Peyer's patch (tissue), 4 donors: ENCODE data around the gene ERC2.

ENCODE experiments used
- POLR2A ChIP-seq, 2 donors: fragments of 450-650 bp; IDR thresholded peaks; one replicate each; pipeline ENCODE4 v1.5.1; 2017; ENCODE audit warnings: antibody characterized with exemption in 2 of 2, mild to moderate bottlenecking in 2 of 2, moderate library complexity in 2 of 2
- TF ChIP-seq, protein P1 (sequence below), 6 experiments: fragments of 450-650 bp in 4 of 6; fragments of 200-600 bp in 2 of 6; sonication (generic) in 1 of 6; IDR thresholded peaks; one replicate each; pipeline ENCODE4 v1.5.1; 2017 to 2019; ENCODE audit warnings: antibody characterized with exemption in 6 of 6, mild to moderate bottlenecking in 3 of 6, moderate library complexity in 1 of 6

DNA sequence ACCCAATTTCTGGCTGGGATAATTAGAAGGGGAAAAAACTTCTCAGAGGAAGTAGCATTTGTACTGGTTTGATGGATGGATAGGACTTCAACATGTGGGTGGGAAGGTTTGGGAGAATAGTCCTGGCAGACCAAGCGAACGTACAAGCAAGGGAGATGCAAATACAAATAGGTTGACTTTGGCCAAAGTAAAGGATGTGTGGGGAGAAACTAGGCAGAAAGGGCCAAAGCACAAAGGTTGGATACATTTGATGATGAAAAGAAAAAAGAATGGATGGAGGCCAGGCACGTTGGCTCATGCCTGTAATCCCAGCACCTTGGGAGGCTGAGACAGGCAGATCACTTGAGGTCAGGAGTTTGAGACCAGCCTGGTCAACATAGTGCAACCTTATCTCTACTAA is 63.4 kb downstream of the ERC2 start:
- TF ChIP-seq, protein P1, sequence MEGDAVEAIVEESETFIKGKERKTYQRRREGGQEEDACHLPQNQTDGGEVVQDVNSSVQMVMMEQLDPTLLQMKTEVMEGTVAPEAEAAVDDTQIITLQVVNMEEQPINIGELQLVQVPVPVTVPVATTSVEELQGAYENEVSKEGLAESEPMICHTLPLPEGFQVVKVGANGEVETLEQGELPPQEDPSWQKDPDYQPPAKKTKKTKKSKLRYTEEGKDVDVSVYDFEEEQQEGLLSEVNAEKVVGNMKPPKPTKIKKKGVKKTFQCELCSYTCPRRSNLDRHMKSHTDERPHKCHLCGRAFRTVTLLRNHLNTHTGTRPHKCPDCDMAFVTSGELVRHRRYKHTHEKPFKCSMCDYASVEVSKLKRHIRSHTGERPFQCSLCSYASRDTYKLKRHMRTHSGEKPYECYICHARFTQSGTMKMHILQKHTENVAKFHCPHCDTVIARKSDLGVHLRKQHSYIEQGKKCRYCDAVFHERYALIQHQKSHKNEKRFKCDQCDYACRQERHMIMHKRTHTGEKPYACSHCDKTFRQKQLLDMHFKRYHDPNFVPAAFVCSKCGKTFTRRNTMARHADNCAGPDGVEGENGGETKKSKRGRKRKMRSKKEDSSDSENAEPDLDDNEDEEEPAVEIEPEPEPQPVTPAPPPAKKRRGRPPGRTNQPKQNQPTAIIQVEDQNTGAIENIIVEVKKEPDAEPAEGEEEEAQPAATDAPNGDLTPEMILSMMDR (IDR thresholded peaks at IDR 0.05): no peak
- no peak for TF ChIP-seq POLR2A (IDR thresholded peaks at IDR 0.05)
